Coronary artery (tissue), 2 donors: ENCODE data around the gene IGF1R.

Experiments
- DNase-seq: peaks from one replicate; pipeline ENCODE4 v3.0.0-alpha.2; 2017; ENCODE audit warnings: low spot score
- H3K27ac ChIP-seq, 2 donors: fragments of 200-600 bp; sonication (generic); one replicate each; pipeline ENCODE4 v1.5.1; 2016 to 2019
- H3K4me3 ChIP-seq: fragments of 200-600 bp; sonication (generic); 2 replicates; pipeline ENCODE4 v1.5.1; 2016; ENCODE audit warnings: mild to moderate bottlenecking, moderate library complexity
- CTCF ChIP-seq: fragments of 200-600 bp; sonication (generic); IDR thresholded peaks from one replicate; pipeline ENCODE4 v1.5.1; 2019; ENCODE audit warnings: antibody characterized with exemption

IGF1R gene

GRCh38 chr15:98965597-98965996, 317.3 kb downstream of the IGF1R start:
- TF ChIP-seq CTCF: no peak

GRCh38 chr15:98966091-98966787, 317.9 kb downstream of the IGF1R start:
- no peak overlapping the region for H3K27ac ChIP-seq
- no peak for TF ChIP-seq CTCF
- H3K4me3 ChIP-seq: no peak overlapping the region
- DNase-seq: no peak

More at GRCh38 chr15:98965597-98965996, 317.3 kb downstream of the IGF1R start:
- H3K27ac ChIP-seq: no peak overlapping the region
- H3K4me3 ChIP-seq: no peak overlapping the region
- DNase-seq: no peak

- Histone ChIP-seq H3K27ac (no peak overlapping the region), H3K4me3 (no peak overlapping the region)
- TF ChIP-seq CTCF: no peak
- no peak for DNase-seq
Measured at GRCh38 chr15:98967096-98967495, 318.8 kb downstream of the IGF1R start.

- H3K27ac ChIP-seq: no peak overlapping the region
- no peak overlapping the region for H3K4me3 ChIP-seq
- no peak for DNase-seq
- TF ChIP-seq CTCF: no peak
Measured at GRCh38 chr15:98967916-98968315, 319.6 kb downstream of the IGF1R start.

- no peak for DNase-seq
- no peak for TF ChIP-seq CTCF
- no peak overlapping the region for H3K4me3 ChIP-seq
- no peak overlapping the region for H3K27ac ChIP-seq
Measured at GRCh38 chr15:98968576-98968975, 320.2 kb downstream of the IGF1R start.

- no peak for TF ChIP-seq CTCF
- no peak for DNase-seq
- H3K27ac ChIP-seq: no peak overlapping the region
- H3K4me3 ChIP-seq: no peak overlapping the region
Measured at GRCh38 chr15:98969126-98969735, 320.9 kb downstream of the IGF1R start.

- DNase-seq: no peak
- H3K4me3 ChIP-seq: no peak overlapping the region
- no peak for TF ChIP-seq CTCF
- H3K27ac ChIP-seq: no peak overlapping the region
Measured at GRCh38 chr15:98970799-98971198, 322.5 kb downstream of the IGF1R start.
